GM12878 (cell line): Measurements from ENCODE around the gene GSAP. TPM values are rescaled to one million over a fixed set of nuclear protein-coding genes. Genes with fewer than 3 reads are reported as not detected.
"Not testable (repeated sequence)": the region's sequence is repeated elsewhere in the genome, so short reads cannot be mapped to it uniquely, and the experiment has no call there.

Source experiments
- ATAC-seq: fragments of 200-7000 bp; cut with Tn5 transposase; 3 replicates; pipeline ENCODE4 v1.9.1; 2020; ENCODE audit warnings: mild to moderate bottlenecking, moderate library complexity
- BruUV-seq: library from RNA; stranded (reverse); fragments of 400-500 nt; replicated peaks from 2 replicates; lab custom pipeline; 2021; lab: Mats Ljungman, UMichigan
- CTCF ChIA-PET: fragments of 300-600 bp; sonication (Branson Sonifier 250); formaldehyde crosslinking; extraction: SDS; loops from one replicate; lab custom pipeline; 2021; ENCODE audit warnings: inconsistent platforms; lab: Yijun Ruan, JAX
- POLR2A ChIA-PET: fragments of 350-600 bp; formaldehyde crosslinking; extraction: SDS; loops from one replicate; lab custom pipeline; 2021; ENCODE audit warnings: inconsistent platforms; lab: Charles Lee
- RAD21 ChIA-PET: fragments of 300-600 bp; sonication (Branson Sonifier 250); formaldehyde crosslinking; loops from one replicate; lab custom pipeline; 2023; ENCODE audit warnings: antibody characterized with exemption; ENCODE audit not compliant: unreplicated experiment; lab: Charles Lee
- SMC1A ChIA-PET: fragments of 300-600 bp; sonication (Branson Sonifier 250); formaldehyde crosslinking; loops from one replicate; lab custom pipeline; 2023; ENCODE audit not compliant: unreplicated experiment, uncharacterized antibody; lab: Charles Lee
- DNase-seq: peaks from one replicate; pipeline ENCODE4 v3.0.0-alpha.2; 2011; ENCODE audit warnings: low read depth, low spot score
- FAIRE-seq: peaks from 3 replicates; lab custom pipeline; 2011; peaks lifted over from hg19 to GRCh38; lab: Jason Lieb, UNC
- H2AFZ ChIP-seq: 2 replicates; pipeline ENCODE4 v1.6.0; 2011; ENCODE audit warnings: low read depth, low read length, control low read depth; ENCODE audit not compliant: control insufficient read depth
- H3K27ac ChIP-seq: 2 replicates; pipeline ENCODE4 v1.5.1; 2011; ENCODE audit warnings: control low read depth; ENCODE audit not compliant: control insufficient read depth, insufficient read depth
- H3K27me3 ChIP-seq, 2 experiments: replicated peaks in 1 of 2; 2 replicates each; pipeline versions ENCODE4 v1.6.0 to v1.6.1; 2011; ENCODE audit warnings: low read length in 1 of 2; ENCODE audit not compliant: control insufficient read depth in 2 of 2, insufficient read depth in 2 of 2
- H3K36me3 ChIP-seq, 2 experiments: 2 replicates each; pipeline ENCODE4 v1.5.1; 2011; ENCODE audit warnings: low read length in 1 of 2; ENCODE audit not compliant: control insufficient read depth in 2 of 2, insufficient read depth in 2 of 2
- H3K4me1 ChIP-seq: 2 replicates; pipeline ENCODE4 v1.6.1; 2011; ENCODE audit warnings: mild to moderate bottlenecking, low read length, moderate library complexity, mixed read lengths; ENCODE audit not compliant: control insufficient read depth, insufficient read depth
- H3K4me2 ChIP-seq: 2 replicates; pipeline ENCODE4 v1.6.0; 2011; ENCODE audit warnings: control low read depth; ENCODE audit not compliant: control insufficient read depth, insufficient read depth
- H3K4me3 ChIP-seq: fragments of 200-600 bp; sonication (generic); 2 replicates; pipeline ENCODE4 v1.5.1; 2016
- H3K79me2 ChIP-seq: 2 replicates; pipeline ENCODE4 v1.6.0; 2011; ENCODE audit warnings: low read length; ENCODE audit not compliant: control insufficient read depth, insufficient read depth
- H3K9ac ChIP-seq: 2 replicates; pipeline ENCODE4 v1.8.0; 2011; ENCODE audit warnings: low read length, control low read depth, mixed read lengths; ENCODE audit not compliant: control insufficient read depth, insufficient read depth
- H3K9me3 ChIP-seq: replicated peaks from 3 replicates; pipeline ENCODE4 v1.5.1; 2011; ENCODE audit warnings: mild to moderate bottlenecking, low read length; ENCODE audit not compliant: control insufficient read depth, insufficient read depth
- H4K20me1 ChIP-seq: 2 replicates; pipeline ENCODE4 v1.6.0; 2011; ENCODE audit not compliant: control insufficient read depth, insufficient read depth
- BRCA1 ChIP-seq: IDR thresholded peaks from 2 replicates; pipeline ENCODE4 v1.6.1; 2011; ENCODE audit warnings: low read depth, low read length, improper control_type of control experiment
- EED ChIP-seq: sonication (generic); IDR thresholded peaks from 2 replicates; pipeline ENCODE4 v1.6.1; 2016; ENCODE audit warnings: antibody characterized with exemption, low read depth
- KDM1A ChIP-seq: fragments of 200-600 bp; sonication (generic); IDR thresholded peaks from 2 replicates; pipeline ENCODE4 v1.6.1; 2016; ENCODE audit warnings: borderline replicate concordance
- MYB ChIP-seq: fragments of 150-350 bp; IDR thresholded peaks from 2 replicates; pipeline ENCODE4 v1.6.1; 2014; ENCODE audit warnings: mild to moderate bottlenecking, low read depth, low read length, borderline replicate concordance
- PBX3 ChIP-seq: IDR thresholded peaks from 2 replicates; pipeline ENCODE4 v1.6.1; 2011; ENCODE audit warnings: mild to moderate bottlenecking, low read depth, low read length, moderate library complexity; ENCODE audit not compliant: insufficient replicate concordance
- PKNOX1 ChIP-seq: fragments of 450-650 bp; IDR thresholded peaks from 2 replicates; pipeline ENCODE4 v1.6.1; 2016; ENCODE audit warnings: mild to moderate bottlenecking
- POLR2AphosphoS2 ChIP-seq: IDR thresholded peaks from 2 replicates; pipeline ENCODE4 v1.6.1; 2011; ENCODE audit warnings: low read depth, mild to moderate bottlenecking, low read length, improper control_type of control experiment, moderate library complexity
- SMAD1 ChIP-seq: fragments of 450-650 bp; IDR thresholded peaks from 2 replicates; pipeline ENCODE4 v1.6.1; 2018; ENCODE audit warnings: mild to moderate bottlenecking, low read depth; ENCODE audit not compliant: partially characterized antibody
- TCF3 ChIP-seq: IDR thresholded peaks from 2 replicates; pipeline ENCODE4 v1.6.1; 2012; ENCODE audit warnings: low read depth, mild to moderate bottlenecking, low read length, borderline replicate concordance; ENCODE audit not compliant: insufficient read depth
- WGBS: methylation state at CpG from one replicate; pipeline ENCODE4 v1.1.6; 2016; ENCODE audit warnings: low lambda C conversion rate; ENCODE audit not compliant: insufficient replicate concordance, insufficient coverage; ENCODE audit errors: missing lambda C conversion rate; 5-methylcytosine and 5-hydroxymethylcytosine counted together
- in situ Hi-C: fragments of 300-500 bp; cut with MboI; formaldehyde crosslinking; loops from 9 replicates; pipeline ENCODE4 v1.14.3; 2018; ENCODE audit warnings: mixed read lengths
- intact Hi-C: fragments of 100-400 bp; cut with micrococcal nuclease; formaldehyde crosslinking; loops from one replicate; pipeline ENCODE4 v1.14.2; 2022; ENCODE audit not compliant: unreplicated experiment
- polyA plus RNA-seq, 11 experiments: library from polyadenylated mRNA; depleted of rRNA in 4 of 11; unstranded in 6 of 11; stranded (reverse) in 5 of 11; fragments of >200 nt; fragmentation: Nextera tagmentation in 4 of 11; fragmentation: Illumina TruSeq in 1 of 11; extraction: Ambion mirVana in 4 of 11; extraction: Trizol in 1 of 11; gene quantifications; 1 replicate in 1 of 11; 2 replicates in 10 of 11; pipeline versions ENCODE4 v1.2.1 to v1.2.3, GENCODE V29; 2011 to 2016; ENCODE audit warnings: inconsistent platforms in 2 of 11, missing spikeins in 2 of 11, low read depth in 1 of 11
- total RNA-seq, 4 experiments: library from RNA; depleted of rRNA in 3 of 4; stranded (reverse); fragments of >200 nt in 3 of 4; fragmentation: Illumina TruSeq in 1 of 4; extraction: Trizol in 1 of 4; gene quantifications; 2 replicates each; pipeline versions ENCODE4 v1.2.1 to v1.2.3, GENCODE V29; 2013 to 2021

Gene GSAP
- total and polyA plus RNA-seq, 10 of the 15 experiments (the other 5 are each of a cell fraction or from before 2014, with no cell fraction given), result 6.6 to 38.1 (median 21.8) TPM

GRCh38 chr7:77276120-77276519, 140.0 kb downstream of the GSAP start:
- Histone ChIP-seq H4K20me1 (no peaks in the 10 kb centered on the region), H3K79me2 (no peaks in the 10 kb centered on the region), H2AFZ (no peak overlapping the region), H3K9me3 (no peaks in the 10 kb centered on the region), H3K4me3 (no peak overlapping the region), H3K9ac (no peak overlapping the region), H3K27me3 (no peaks in the 10 kb centered on the region), H3K27ac (no peak overlapping the region), H3K4me1 (no peaks in the 10 kb centered on the region), H3K36me3 (no peaks in the 10 kb centered on the region), H3K4me2 (no peak overlapping the region)
- intact Hi-C loops (no loop called here), in situ Hi-C loops (no loop called here)
- WGBS, result 0% methylated on average over 2 of the region's 4 CpGs
- DNase-seq, result no peak
- TF ChIP-seq SMAD1, result no peak
- no peak for TF ChIP-seq EED
- TF ChIP-seq KDM1A, result no peak
- no peak for TF ChIP-seq POLR2AphosphoS2
- no peak for TF ChIP-seq PKNOX1
- TF ChIP-seq PBX3, result no peak
- TF ChIP-seq TCF3, result no peak
- TF ChIP-seq BRCA1, result no peak
- TF ChIP-seq MYB, result no peak
- ChIA-PET POLR2A (no interaction called here), SMC1A (interaction anchor here (0.7 to 1.2 kb wide), 2 partner anchors 10 to 29 kb away, joined by 3 read pairs; no protein-coding TSS in a partner anchor), RAD21 (no interaction called here), CTCF (no interaction called here)
- no peak for ATAC-seq
- FAIRE-seq, result no peak
- BruUV-seq, result no TSS peak

GRCh38 chr7:77275663-77276062, 140.5 kb downstream of the GSAP start:
- BruUV-seq, H3K4me3 ChIP-seq, intact Hi-C loops, H2AFZ ChIP-seq, FAIRE-seq, RAD21 ChIA-PET, ATAC-seq, H3K27me3 ChIP-seq, H3K4me2 ChIP-seq, POLR2A ChIA-PET, H4K20me1 ChIP-seq, H3K36me3 ChIP-seq, CTCF ChIA-PET, DNase-seq, H3K27ac ChIP-seq, H3K9me3 ChIP-seq, in situ Hi-C loops, H3K79me2 ChIP-seq, H3K4me1 ChIP-seq, H3K9ac ChIP-seq: not testable (repeated sequence)
- 93% methylated on average over 2 of the region's 2 CpGs for WGBS
- SMC1A ChIA-PET, result interaction anchor here (0.7 to 1.2 kb wide), 2 partner anchors 9 to 28 kb away, joined by 3 read pairs; no protein-coding TSS in a partner anchor
